HCT116 (cell line): Measurements from ENCODE around the gene ZYX. TPM values are rescaled to one million over a fixed set of nuclear protein-coding genes. Genes with fewer than 3 reads are reported as not detected.

Experiments
- ATAC-seq: fragments of 200-7000 bp; cut with Tn5 transposase; 2 replicates; pipeline ENCODE4 v1.9.1; 2020; ENCODE audit warnings: mild to moderate bottlenecking, moderate library complexity
- BruUV-seq: library from RNA; stranded (reverse); fragments of 400-500 nt; replicated peaks from 2 replicates; lab custom pipeline; 2021; lab: Mats Ljungman, UMichigan
- CTCF ChIA-PET: fragments of 300-600 bp; sonication (Branson Sonifier 250); formaldehyde crosslinking; loops from one replicate; lab custom pipeline; 2021; ENCODE audit warnings: antibody characterized with exemption; lab: Charles Lee
- POLR2A ChIA-PET: fragments of 300-600, 350-600 bp; sonication (Branson Sonifier 250); formaldehyde crosslinking; loops from one replicate; lab custom pipeline; 2021; ENCODE audit warnings: antibody characterized with exemption; lab: Charles Lee
- RAD21 ChIA-PET, 2 experiments: fragments of 300-600 bp; sonication (Branson Sonifier 250); formaldehyde crosslinking; loops; one replicate each; lab custom pipeline; 2023; ENCODE audit warnings: low total read pairs in 2 of 2; ENCODE audit not compliant: uncharacterized antibody in 2 of 2, unreplicated experiment in 2 of 2, low non-redundant PET in 1 of 2; lab: Charles Lee
- DNase-seq: peaks from one replicate; pipeline ENCODE4 v3.0.0-alpha.2; 2010; ENCODE audit warnings: low read depth, low spot score
- H2AFZ ChIP-seq: fragments of 200-600 bp; shearing (Covaris generic), sonication (generic); 2 replicates; pipeline ENCODE4 v1.6.1; 2017; ENCODE audit warnings: low read depth, mixed run types, mixed read lengths, antibody characterized with exemption, low read length; ENCODE audit not compliant: poor library complexity, severe bottlenecking
- H3K27ac ChIP-seq: 2 replicates; pipeline ENCODE4 v1.5.1; 2012; ENCODE audit warnings: low read depth, low read length
- H3K27me3 ChIP-seq: fragments of 200-600 bp; sonication (generic); 2 replicates; pipeline ENCODE4 v1.6.1; 2016; ENCODE audit warnings: mixed run types, low read length, mixed read lengths; ENCODE audit not compliant: insufficient read depth
- H3K36me3 ChIP-seq, 2 experiments: fragments of 200-500 bp in 1 of 2; fragments of 200-600 bp in 1 of 2; sonication (Bioruptor generic) in 1 of 2; sonication (generic) in 1 of 2; 2 replicates each; pipeline versions ENCODE4 v1.5.1 to v1.6.1; 2014 to 2016; ENCODE audit warnings: low read length in 2 of 2, inconsistent platforms in 1 of 2, mixed read lengths in 1 of 2, mixed run types in 1 of 2; ENCODE audit not compliant: insufficient read depth in 2 of 2, control insufficient read depth in 1 of 2
- H3K4me1 ChIP-seq, 2 experiments: fragments of 200-600 bp in 1 of 2; sonication (generic) in 1 of 2; 2 replicates each; pipeline versions ENCODE4 v1.5.1 to v1.6.1; 2012 to 2017; ENCODE audit warnings: low read length in 2 of 2, inconsistent platforms in 1 of 2, mild to moderate bottlenecking in 1 of 2, mixed read lengths in 1 of 2, mixed run types in 1 of 2, moderate library complexity in 1 of 2; ENCODE audit not compliant: insufficient read depth in 2 of 2, control insufficient read depth in 1 of 2
- H3K4me2 ChIP-seq: fragments of 200-600 bp; sonication (generic); 2 replicates; pipeline ENCODE4 v1.6.1; 2017; ENCODE audit warnings: mixed run types, low read length, mixed read lengths
- H3K4me3 ChIP-seq, 2 experiments: fragments of 200-600 bp in 1 of 2; sonication (generic) in 1 of 2; replicated peaks in 1 of 2; 2 replicates each; pipeline ENCODE4 v1.5.1; 2011 to 2016; ENCODE audit warnings: low read length in 2 of 2, control low read depth in 1 of 2, low read depth in 1 of 2, mild to moderate bottlenecking in 1 of 2, mixed read lengths in 1 of 2, mixed run types in 1 of 2
- H3K79me2 ChIP-seq: fragments of 200-600 bp; sonication (generic); 2 replicates; pipeline ENCODE4 v1.6.1; 2017; ENCODE audit warnings: mild to moderate bottlenecking, mixed run types, low read length, moderate library complexity, mixed read lengths; ENCODE audit not compliant: insufficient read depth
- H3K9ac ChIP-seq: fragments of 200-600 bp; sonication (generic); 2 replicates; pipeline ENCODE4 v1.6.1; 2016; ENCODE audit warnings: low read length, mixed read lengths
- H3K9me2 ChIP-seq: fragments of 200-600 bp; sonication (generic), shearing (Covaris generic); 2 replicates; pipeline ENCODE4 v1.6.1; 2017; ENCODE audit warnings: mixed run types, mild to moderate bottlenecking, moderate library complexity; ENCODE audit not compliant: insufficient read depth
- H3K9me3 ChIP-seq, 2 experiments: fragments of 200-500 bp in 1 of 2; fragments of 200-600 bp in 1 of 2; sonication (Bioruptor generic) in 1 of 2; sonication (generic) in 1 of 2; 2 replicates each; pipeline ENCODE4 v1.6.1; 2014 to 2017; ENCODE audit warnings: low read length in 2 of 2, mixed read lengths in 2 of 2, inconsistent platforms in 1 of 2, low read depth in 1 of 2, mild to moderate bottlenecking in 1 of 2, mixed run types in 1 of 2, moderate library complexity in 1 of 2; ENCODE audit not compliant: control insufficient read depth in 1 of 2, insufficient read depth in 1 of 2
- H4K20me1 ChIP-seq: fragments of 200-600 bp; sonication (generic), shearing (Covaris generic); 2 replicates; pipeline ENCODE4 v1.6.1; 2017; ENCODE audit warnings: mixed run types, mild to moderate bottlenecking, moderate library complexity; ENCODE audit not compliant: insufficient read depth
- CBX3 ChIP-seq: IDR thresholded peaks from 2 replicates; pipeline ENCODE4 v1.6.1; 2012; ENCODE audit warnings: low read depth
- CEBPB ChIP-seq: IDR thresholded peaks from 2 replicates; pipeline ENCODE4 v1.6.1; 2012; ENCODE audit warnings: low read depth
- EZH2 ChIP-seq: fragments of 200-600 bp; sonication (generic); IDR thresholded peaks from 2 replicates; pipeline ENCODE4 v1.6.1; 2017; ENCODE audit warnings: antibody characterized with exemption, mixed run types
- EZH2phosphoT487 ChIP-seq: fragments of 200-600 bp; IDR thresholded peaks from 2 replicates; pipeline ENCODE4 v1.6.1; 2018; ENCODE audit warnings: antibody characterized with exemption, borderline replicate concordance
- POLR2AphosphoS5 ChIP-seq: IDR thresholded peaks from 2 replicates; pipeline ENCODE4 v1.6.1; 2011; ENCODE audit warnings: mild to moderate bottlenecking, low read depth, low read length, moderate library complexity
- RAD21 ChIP-seq: IDR thresholded peaks from 2 replicates; pipeline ENCODE4 v1.6.1; 2012; ENCODE audit warnings: low read depth, mild to moderate bottlenecking
- SIN3A ChIP-seq: IDR thresholded peaks from 2 replicates; pipeline ENCODE4 v1.6.1; 2012; ENCODE audit warnings: low read depth
- intact Hi-C: fragments of 100-400 bp; cut with micrococcal nuclease; formaldehyde crosslinking; loops from 2 replicates; pipeline ENCODE4 v1.10.0; 2022
- total RNA-seq: library from RNA; stranded (reverse); gene quantifications from one replicate; pipeline ENCODE4 v1.2.1, GENCODE V29; 2021; ENCODE audit not compliant: unreplicated experiment
- TF ChIP-seq, protein P1 (sequence below): IDR thresholded peaks from 2 replicates; pipeline ENCODE4 v1.6.1; 2011; ENCODE audit warnings: mild to moderate bottlenecking, low read length, moderate library complexity; ENCODE audit not compliant: insufficient replicate concordance; ENCODE audit errors: extremely low read depth
- TF ChIP-seq, protein P2 (sequence below): IDR thresholded peaks from 2 replicates; pipeline ENCODE4 v1.6.1; 2012; ENCODE audit warnings: low read depth

The ZYX gene
- total RNA-seq, 1 experiment from 2014 or later = 144 TPM

DNA sequence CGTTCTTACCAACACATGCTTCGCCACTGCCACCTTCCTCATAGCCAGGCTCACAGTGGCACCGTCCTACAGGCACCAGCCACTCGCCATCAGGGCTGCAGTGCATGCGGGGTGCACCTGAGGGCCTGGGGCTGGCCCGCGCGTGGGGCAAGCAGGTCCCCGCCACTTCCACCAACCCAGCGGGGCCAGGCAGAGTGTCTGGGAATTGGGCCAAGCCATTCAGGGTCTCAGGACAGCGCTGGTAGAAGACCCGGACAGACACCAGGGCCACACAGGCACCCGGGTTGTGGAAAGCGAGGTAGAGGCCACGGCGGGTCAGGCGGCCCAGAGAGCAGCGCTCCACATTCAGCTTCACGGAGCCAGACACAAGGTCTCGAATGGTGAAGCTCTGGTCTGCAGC is 18.5 kb downstream of the ZYX start:
- CTCF ChIA-PET = no interaction called here
- Histone ChIP-seq H3K4me3 (no peak overlapping the region), H3K9me3 (no peaks in the 10 kb centered on the region), H3K9me2 (no peaks in the 10 kb centered on the region), H2AFZ (no peak overlapping the region), H3K27ac (no peak overlapping the region), H4K20me1 (no peaks in the 10 kb centered on the region), H3K79me2 (no peaks in the 10 kb centered on the region), H3K27me3 (no peaks in the 10 kb centered on the region), H3K36me3 (peaks cover 0 to 3% of the 10 kb centered on the region in 2 experiments; a peak in 2 of 4 replicates), H3K4me1 (no peaks in the 10 kb centered on the region), H3K9ac (no peak overlapping the region), H3K4me2 (no peak overlapping the region)
- ATAC-seq = no peak
- TF ChIP-seq, protein P1, sequence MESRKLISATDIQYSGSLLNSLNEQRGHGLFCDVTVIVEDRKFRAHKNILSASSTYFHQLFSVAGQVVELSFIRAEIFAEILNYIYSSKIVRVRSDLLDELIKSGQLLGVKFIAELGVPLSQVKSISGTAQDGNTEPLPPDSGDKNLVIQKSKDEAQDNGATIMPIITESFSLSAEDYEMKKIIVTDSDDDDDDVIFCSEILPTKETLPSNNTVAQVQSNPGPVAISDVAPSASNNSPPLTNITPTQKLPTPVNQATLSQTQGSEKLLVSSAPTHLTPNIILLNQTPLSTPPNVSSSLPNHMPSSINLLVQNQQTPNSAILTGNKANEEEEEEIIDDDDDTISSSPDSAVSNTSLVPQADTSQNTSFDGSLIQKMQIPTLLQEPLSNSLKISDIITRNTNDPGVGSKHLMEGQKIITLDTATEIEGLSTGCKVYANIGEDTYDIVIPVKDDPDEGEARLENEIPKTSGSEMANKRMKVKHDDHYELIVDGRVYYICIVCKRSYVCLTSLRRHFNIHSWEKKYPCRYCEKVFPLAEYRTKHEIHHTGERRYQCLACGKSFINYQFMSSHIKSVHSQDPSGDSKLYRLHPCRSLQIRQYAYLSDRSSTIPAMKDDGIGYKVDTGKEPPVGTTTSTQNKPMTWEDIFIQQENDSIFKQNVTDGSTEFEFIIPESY = no peak
- TF ChIP-seq POLR2AphosphoS5 (no peak), CEBPB (no peak), EZH2 (no peak), RAD21 (no peak), CBX3 (no peak), EZH2phosphoT487 (no peak), SIN3A (no peak)
- TF ChIP-seq, protein P2, sequence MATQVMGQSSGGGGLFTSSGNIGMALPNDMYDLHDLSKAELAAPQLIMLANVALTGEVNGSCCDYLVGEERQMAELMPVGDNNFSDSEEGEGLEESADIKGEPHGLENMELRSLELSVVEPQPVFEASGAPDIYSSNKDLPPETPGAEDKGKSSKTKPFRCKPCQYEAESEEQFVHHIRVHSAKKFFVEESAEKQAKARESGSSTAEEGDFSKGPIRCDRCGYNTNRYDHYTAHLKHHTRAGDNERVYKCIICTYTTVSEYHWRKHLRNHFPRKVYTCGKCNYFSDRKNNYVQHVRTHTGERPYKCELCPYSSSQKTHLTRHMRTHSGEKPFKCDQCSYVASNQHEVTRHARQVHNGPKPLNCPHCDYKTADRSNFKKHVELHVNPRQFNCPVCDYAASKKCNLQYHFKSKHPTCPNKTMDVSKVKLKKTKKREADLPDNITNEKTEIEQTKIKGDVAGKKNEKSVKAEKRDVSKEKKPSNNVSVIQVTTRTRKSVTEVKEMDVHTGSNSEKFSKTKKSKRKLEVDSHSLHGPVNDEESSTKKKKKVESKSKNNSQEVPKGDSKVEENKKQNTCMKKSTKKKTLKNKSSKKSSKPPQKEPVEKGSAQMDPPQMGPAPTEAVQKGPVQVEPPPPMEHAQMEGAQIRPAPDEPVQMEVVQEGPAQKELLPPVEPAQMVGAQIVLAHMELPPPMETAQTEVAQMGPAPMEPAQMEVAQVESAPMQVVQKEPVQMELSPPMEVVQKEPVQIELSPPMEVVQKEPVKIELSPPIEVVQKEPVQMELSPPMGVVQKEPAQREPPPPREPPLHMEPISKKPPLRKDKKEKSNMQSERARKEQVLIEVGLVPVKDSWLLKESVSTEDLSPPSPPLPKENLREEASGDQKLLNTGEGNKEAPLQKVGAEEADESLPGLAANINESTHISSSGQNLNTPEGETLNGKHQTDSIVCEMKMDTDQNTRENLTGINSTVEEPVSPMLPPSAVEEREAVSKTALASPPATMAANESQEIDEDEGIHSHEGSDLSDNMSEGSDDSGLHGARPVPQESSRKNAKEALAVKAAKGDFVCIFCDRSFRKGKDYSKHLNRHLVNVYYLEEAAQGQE = no peak
- POLR2A ChIA-PET = no interaction called here
- BruUV-seq = no TSS peak
- RAD21 ChIA-PET = no interaction called here
- no peak for DNase-seq
- intact Hi-C loops = no loop called here
